ENCODE results near the gene PRKRIP1. TPM values are rescaled to one million over a fixed set of nuclear protein-coding genes. Genes with fewer than 3 reads are reported as not detected.

Gene PRKRIP1
- total RNA-seq, 2 experiments from 2014 or later = 37.8 to 39.1 TPM

- no peak overlapping the region for H3K4me3 Mint-ChIP-seq
- ATAC-seq (ENCODE audit: low read depth) = no peak
- H3K27ac Mint-ChIP-seq = peak overlapping the region; percentile 63
- peaks cover 30% of the 10 kb centered on the region for H3K36me3 Mint-ChIP-seq
- H3K9me3 Mint-ChIP-seq = no peaks in the 10 kb centered on the region
- H3K4me1 Mint-ChIP-seq = peaks cover 10% of the 10 kb centered on the region
- POLR2A ChIA-PET = interaction anchor here (1.7 kb wide), 1 partner anchor 17 kb away, joined by 8 read pairs; no protein-coding TSS in a partner anchor
- no peaks in the 10 kb centered on the region for H3K27me3 Mint-ChIP-seq
- DNase-seq = no peak
Observed at GRCh38 chr7:102409340-102409739, 13.2 kb downstream of the PRKRIP1 start.

DNA sequence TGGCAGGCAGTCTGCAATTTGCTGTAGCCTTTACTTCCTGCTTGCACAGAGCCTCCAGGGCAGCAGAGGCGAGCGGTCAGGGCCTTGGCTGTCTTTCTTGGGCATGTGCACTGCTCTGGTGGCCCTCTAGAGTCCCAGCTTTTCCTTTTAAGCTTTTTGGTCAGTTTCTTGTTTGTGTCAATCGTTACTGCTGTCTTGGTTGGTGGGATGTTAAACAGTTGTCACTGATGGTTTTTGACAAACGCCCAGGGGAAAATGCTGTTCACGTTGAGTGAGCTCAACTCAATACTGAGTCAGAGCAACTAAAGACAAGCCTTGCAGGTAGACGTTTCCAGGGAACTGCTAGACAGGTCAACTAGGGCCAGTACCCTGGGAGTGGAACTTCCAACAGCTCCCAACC, 14.0 kb downstream of the PRKRIP1 start:
- H3K4me3 Mint-ChIP-seq = no peak overlapping the region
- peaks cover 14% of the 10 kb centered on the region for H3K4me1 Mint-ChIP-seq
- ATAC-seq (ENCODE audit: low read depth) (no peak), DNase-seq (no peak)
- no peak overlapping the region for H3K27ac Mint-ChIP-seq
- H3K36me3 Mint-ChIP-seq = peaks cover 30% of the 10 kb centered on the region
- no peaks in the 10 kb centered on the region for H3K27me3 Mint-ChIP-seq
- POLR2A ChIA-PET = interaction anchor here (1.7 kb wide), 1 partner anchor 16 kb away, joined by 8 read pairs; no protein-coding TSS in a partner anchor
- no peaks in the 10 kb centered on the region for H3K9me3 Mint-ChIP-seq

- Mint-ChIP-seq H3K27me3 (no peaks in the 10 kb centered on the region), H3K9me3 (no peaks in the 10 kb centered on the region), H3K36me3 (peaks cover 28% of the 10 kb centered on the region), H3K27ac (no peak overlapping the region), H3K4me1 (peaks cover 22% of the 10 kb centered on the region), H3K4me3 (no peak overlapping the region)
- DNase-seq (no peak), ATAC-seq (ENCODE audit: low read depth) (no peak)
- POLR2A ChIA-PET = interaction anchor here (1.7 kb wide), 1 partner anchor 15 kb away, joined by 8 read pairs; no protein-coding TSS in a partner anchor
Observed at GRCh38 chr7:102410918-102411317, 14.8 kb downstream of the PRKRIP1 start.

DNA sequence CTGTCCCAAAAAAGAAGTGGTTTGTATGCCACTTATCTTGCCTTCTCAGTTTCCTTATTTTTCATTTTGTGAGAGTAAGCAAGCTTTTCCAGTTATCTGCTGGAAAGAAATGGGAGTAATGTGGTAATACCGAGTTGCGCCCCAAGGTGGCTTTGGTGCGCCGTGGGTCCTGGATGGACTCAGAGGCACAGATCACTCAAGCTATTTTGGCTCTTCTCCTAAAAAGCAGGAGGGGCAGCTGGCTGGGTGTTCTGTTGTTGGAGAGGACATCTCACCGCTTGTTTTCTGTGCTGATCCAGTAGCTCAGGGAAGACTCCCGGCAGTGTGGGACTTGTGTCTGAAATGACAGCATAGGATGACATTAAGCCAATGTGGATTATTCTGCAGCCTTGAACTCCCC, 16.4 kb downstream of the PRKRIP1 start:
- Mint-ChIP-seq H3K9me3 (no peaks in the 10 kb centered on the region), H3K27ac (peak overlapping the region; percentile 51), H3K4me1 (peaks cover 38% of the 10 kb centered on the region), H3K27me3 (no peaks in the 10 kb centered on the region), H3K4me3 (no peak overlapping the region), H3K36me3 (peaks cover 33% of the 10 kb centered on the region)
- POLR2A ChIA-PET = interaction anchor here (0.5 to 1.6 kb wide), 4 partner anchors 12 to 38 kb away, joined by 3 to 11 read pairs (median 4); partner anchors contain the start of gene ORAI2
- DNase-seq (no peak), ATAC-seq (ENCODE audit: low read depth) (peak; percentile 18)

DNA sequence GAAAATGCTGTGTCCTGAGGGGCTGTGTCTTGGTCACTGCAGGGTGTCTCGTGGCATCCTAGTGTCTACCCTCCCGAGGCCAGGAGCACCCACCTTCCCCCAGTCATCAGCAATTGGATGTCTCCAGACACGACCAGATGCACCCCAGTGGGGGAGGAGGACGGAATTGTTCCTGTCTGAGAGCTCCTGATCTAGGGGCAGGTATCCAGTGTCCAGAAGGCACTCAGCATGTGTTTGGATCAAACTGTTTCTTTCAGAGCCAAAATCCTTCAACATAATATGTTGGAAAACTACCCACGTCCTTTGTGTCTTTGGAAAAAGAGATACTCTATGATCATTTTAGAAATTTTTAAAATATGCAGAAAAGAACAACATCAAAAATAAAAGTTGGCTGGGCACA, 16.9 kb downstream of the PRKRIP1 start:
- peak overlapping the region; percentile 51 for H3K27ac Mint-ChIP-seq
- no peaks in the 10 kb centered on the region for H3K9me3 Mint-ChIP-seq
- H3K4me3 Mint-ChIP-seq = no peak overlapping the region
- POLR2A ChIA-PET = interaction anchor here (1.0 to 1.6 kb wide), 3 partner anchors 11 to 37 kb away, joined by 3 to 11 read pairs (median 4); no protein-coding TSS in a partner anchor
- peaks cover 33% of the 10 kb centered on the region for H3K36me3 Mint-ChIP-seq
- H3K4me1 Mint-ChIP-seq = peaks cover 37% of the 10 kb centered on the region
- DNase-seq (no peak), ATAC-seq (ENCODE audit: low read depth) (no peak)
- H3K27me3 Mint-ChIP-seq = no peaks in the 10 kb centered on the region

DNA sequence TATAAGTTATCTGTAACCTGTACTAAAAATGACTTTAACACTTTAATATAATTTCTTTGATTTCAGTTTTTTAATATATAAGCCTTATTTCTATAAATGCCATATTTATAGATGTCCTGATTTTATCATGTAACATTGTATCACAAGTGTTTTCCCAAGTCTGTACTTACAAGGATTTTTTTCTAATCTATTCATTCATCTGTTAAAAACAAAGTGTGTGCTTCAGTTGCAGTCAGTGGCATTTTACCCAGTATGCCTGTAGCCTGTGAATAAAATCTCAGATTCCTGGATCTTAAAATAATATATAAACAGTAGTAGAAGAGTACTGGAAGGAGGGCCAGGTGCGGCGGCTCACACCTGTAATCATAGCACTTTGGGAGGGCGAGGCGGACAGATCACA, 17.4 kb downstream of the PRKRIP1 start:
- POLR2A ChIA-PET = interaction anchor here (1.6 to 3.0 kb wide), 2 partner anchors 12 kb away, joined by 11 to 88 read pairs; no protein-coding TSS in a partner anchor
- peak overlapping the region; percentile 69 for H3K27ac Mint-ChIP-seq
- DNase-seq (no peak), ATAC-seq (ENCODE audit: low read depth) (no peak)
- H3K36me3 Mint-ChIP-seq = peaks cover 31% of the 10 kb centered on the region
- peaks cover 37% of the 10 kb centered on the region for H3K4me1 Mint-ChIP-seq
- no peak overlapping the region for H3K4me3 Mint-ChIP-seq
- no peaks in the 10 kb centered on the region for H3K27me3 Mint-ChIP-seq
- no peaks in the 10 kb centered on the region for H3K9me3 Mint-ChIP-seq

DNA sequence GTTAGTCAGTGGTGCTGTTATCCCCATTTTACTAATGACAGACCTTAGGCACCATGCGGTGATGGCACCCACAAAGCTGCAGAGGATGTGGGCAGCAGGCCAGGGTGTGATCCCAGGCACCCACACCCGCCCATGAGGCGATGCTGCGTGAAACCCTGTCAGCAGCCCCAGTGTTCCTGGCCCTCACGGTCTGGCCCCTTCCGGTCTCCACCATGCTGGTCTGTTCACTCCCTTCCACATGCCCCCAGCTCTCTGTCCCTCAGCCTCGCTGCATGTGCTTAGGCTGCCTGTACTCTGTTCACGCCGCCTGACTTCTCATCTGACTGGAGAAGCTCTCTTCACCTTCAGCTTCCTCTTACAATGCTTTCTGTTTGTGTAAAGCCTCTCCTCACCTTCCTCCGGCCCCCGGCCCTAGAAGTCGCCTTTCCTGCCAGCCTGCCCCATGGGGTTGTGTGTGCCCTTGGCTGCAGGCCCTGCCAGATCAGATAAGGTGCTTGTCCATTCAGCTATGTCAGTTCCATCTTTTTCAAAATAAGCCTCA, 19.6 kb downstream of the PRKRIP1 start:
- Mint-ChIP-seq H3K36me3 (peaks cover 25% of the 10 kb centered on the region), H3K27ac (peak overlapping the region; percentile 99), H3K4me3 (peak overlapping the region; percentile 85), H3K27me3 (no peaks in the 10 kb centered on the region), H3K4me1 (peaks cover 43% of the 10 kb centered on the region), H3K9me3 (no peaks in the 10 kb centered on the region)
- peak; percentile 82 for ATAC-seq (ENCODE audit: low read depth)
- POLR2A ChIA-PET = interaction anchor here (0.6 to 3.0 kb wide), 11 partner anchors 10 to 57 kb away, joined by 3 to 88 read pairs (median 4); partner anchors contain the start of genes ALKBH4, ORAI2 and PRKRIP1
- peak; percentile 77 for DNase-seq

GRCh38 chr7:102416406-102416805, 20.2 kb downstream of the PRKRIP1 start:
- no peak for DNase-seq
- H3K9me3 Mint-ChIP-seq = no peaks in the 10 kb centered on the region
- H3K27me3 Mint-ChIP-seq = no peaks in the 10 kb centered on the region
- peaks cover 48% of the 10 kb centered on the region for H3K4me1 Mint-ChIP-seq
- peak overlapping the region; percentile 85 for H3K4me3 Mint-ChIP-seq
- POLR2A ChIA-PET = interaction anchor here (1.0 to 3.0 kb wide), 5 partner anchors 9 to 49 kb away, joined by 4 to 88 read pairs (median 7); partner anchors contain the start of genes ALKBH4, LRWD1 and ORAI2
- peak overlapping the region; percentile 99 for H3K27ac Mint-ChIP-seq
- peaks cover 28% of the 10 kb centered on the region for H3K36me3 Mint-ChIP-seq
- no peak for ATAC-seq (ENCODE audit: low read depth)

- Mint-ChIP-seq H3K36me3 (peaks cover 27% of the 10 kb centered on the region), H3K27me3 (no peaks in the 10 kb centered on the region), H3K4me3 (peak overlapping the region; percentile 85), H3K9me3 (no peaks in the 10 kb centered on the region), H3K27ac (peak overlapping the region; percentile 99), H3K4me1 (peaks cover 48% of the 10 kb centered on the region)
- DNase-seq (no peak), ATAC-seq (ENCODE audit: low read depth) (no peak)
- POLR2A ChIA-PET = interaction anchor here (0.6 to 1.4 kb wide), 3 partner anchors 9 to 1163 kb away, joined by 3 to 18 read pairs (median 6); partner anchors contain the start of genes ALKBH4 and LRWD1
Observed at GRCh38 chr7:102417105-102417504, 20.9 kb downstream of the PRKRIP1 start.

- no peaks in the 10 kb centered on the region for H3K27me3 Mint-ChIP-seq
- H3K4me3 Mint-ChIP-seq = no peak overlapping the region
- no peak for ATAC-seq (ENCODE audit: low read depth)
Observed at GRCh38 chr7:102418592-102418991, 22.4 kb downstream of the PRKRIP1 start.

DNA sequence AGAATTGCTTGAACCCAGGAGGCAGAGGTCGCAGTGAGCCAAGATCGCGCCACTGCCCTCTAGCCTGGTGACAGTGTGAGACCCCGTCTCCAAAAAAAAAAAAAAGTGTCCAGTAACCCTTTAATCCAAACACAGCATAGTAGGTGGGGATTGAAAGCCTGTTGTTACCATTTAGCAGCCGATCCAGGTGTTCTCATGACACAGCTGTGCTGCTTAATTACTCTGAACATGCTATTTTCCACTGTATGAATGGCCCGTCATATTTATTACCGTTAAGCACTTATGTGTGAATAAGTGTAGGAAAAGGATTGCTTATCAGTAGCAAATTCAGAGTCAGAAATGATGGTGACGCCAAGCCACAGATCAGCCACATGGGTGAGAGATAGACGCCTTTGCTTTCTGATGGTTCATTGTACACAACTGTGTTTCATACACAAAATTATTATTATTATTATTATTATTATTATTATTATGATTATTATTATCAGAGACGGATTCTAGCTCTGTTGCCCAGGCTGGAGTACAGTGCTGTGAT, 25.6 kb downstream of the PRKRIP1 start:
- DNase-seq (no peak), ATAC-seq (ENCODE audit: low read depth) (no peak)
- POLR2A ChIA-PET = interaction anchor here (1.0 kb wide), 1 partner anchor 12 kb away, joined by 10 read pairs; the partner anchor contains the start of gene ORAI2
- H3K27ac Mint-ChIP-seq = peak overlapping the region; percentile 45
- H3K36me3 Mint-ChIP-seq = peaks cover 44% of the 10 kb centered on the region
- H3K4me3 Mint-ChIP-seq = no peak overlapping the region
- H3K27me3 Mint-ChIP-seq = no peaks in the 10 kb centered on the region
- H3K4me1 Mint-ChIP-seq = peaks cover 47% of the 10 kb centered on the region
- no peaks in the 10 kb centered on the region for H3K9me3 Mint-ChIP-seq

More at GRCh38 chr7:102418592-102418991, 22.4 kb downstream of the PRKRIP1 start:
- Mint-ChIP-seq H3K9me3 (no peaks in the 10 kb centered on the region), H3K36me3 (peaks cover 29% of the 10 kb centered on the region), H3K27ac (no peak overlapping the region), H3K4me1 (peaks cover 48% of the 10 kb centered on the region)
- no peak for DNase-seq
- POLR2A ChIA-PET = no interaction called here

- Mint-ChIP-seq H3K4me1 (peaks cover 42% of the 10 kb centered on the region), H3K27ac (peak overlapping the region; percentile 99), H3K27me3 (no peaks in the 10 kb centered on the region), H3K4me3 (no peak overlapping the region), H3K9me3 (no peaks in the 10 kb centered on the region), H3K36me3 (peaks cover 38% of the 10 kb centered on the region)
- DNase-seq (no peak), ATAC-seq (ENCODE audit: low read depth) (no peak)
- POLR2A ChIA-PET = interaction anchor here (0.5 to 4.0 kb wide), 3 partner anchors 9 to 11 kb away, joined by 3 to 88 read pairs (median 3); no protein-coding TSS in a partner anchor
Observed at GRCh38 chr7:102424129-102424551, 28.0 kb downstream of the PRKRIP1 start.

- Mint-ChIP-seq H3K27ac (peak overlapping the region; percentile 99), H3K4me3 (peak overlapping the region; percentile 89), H3K36me3 (peaks cover 38% of the 10 kb centered on the region), H3K9me3 (no peaks in the 10 kb centered on the region), H3K27me3 (no peaks in the 10 kb centered on the region), H3K4me1 (peaks cover 47% of the 10 kb centered on the region)
- no peak for DNase-seq
- POLR2A ChIA-PET = interaction anchor here (0.5 to 4.0 kb wide), 8 partner anchors 7 to 39 kb away, joined by 3 to 88 read pairs (median 8); partner anchors contain the start of genes ALKBH4 and LRWD1
- ATAC-seq (ENCODE audit: low read depth) = no peak
Observed at GRCh38 chr7:102424787-102425218, 28.6 kb downstream of the PRKRIP1 start.

Measured in activated naive CD8-positive, alpha-beta T cell treated with anti-CD3 and anti-CD28 coated beads, Interleukin-2, amount 10 ng/mL, durations not matched to agents 7 days and 5 days (primary cell).